ENCODE data around the gene DAZAP1.

DNA sequence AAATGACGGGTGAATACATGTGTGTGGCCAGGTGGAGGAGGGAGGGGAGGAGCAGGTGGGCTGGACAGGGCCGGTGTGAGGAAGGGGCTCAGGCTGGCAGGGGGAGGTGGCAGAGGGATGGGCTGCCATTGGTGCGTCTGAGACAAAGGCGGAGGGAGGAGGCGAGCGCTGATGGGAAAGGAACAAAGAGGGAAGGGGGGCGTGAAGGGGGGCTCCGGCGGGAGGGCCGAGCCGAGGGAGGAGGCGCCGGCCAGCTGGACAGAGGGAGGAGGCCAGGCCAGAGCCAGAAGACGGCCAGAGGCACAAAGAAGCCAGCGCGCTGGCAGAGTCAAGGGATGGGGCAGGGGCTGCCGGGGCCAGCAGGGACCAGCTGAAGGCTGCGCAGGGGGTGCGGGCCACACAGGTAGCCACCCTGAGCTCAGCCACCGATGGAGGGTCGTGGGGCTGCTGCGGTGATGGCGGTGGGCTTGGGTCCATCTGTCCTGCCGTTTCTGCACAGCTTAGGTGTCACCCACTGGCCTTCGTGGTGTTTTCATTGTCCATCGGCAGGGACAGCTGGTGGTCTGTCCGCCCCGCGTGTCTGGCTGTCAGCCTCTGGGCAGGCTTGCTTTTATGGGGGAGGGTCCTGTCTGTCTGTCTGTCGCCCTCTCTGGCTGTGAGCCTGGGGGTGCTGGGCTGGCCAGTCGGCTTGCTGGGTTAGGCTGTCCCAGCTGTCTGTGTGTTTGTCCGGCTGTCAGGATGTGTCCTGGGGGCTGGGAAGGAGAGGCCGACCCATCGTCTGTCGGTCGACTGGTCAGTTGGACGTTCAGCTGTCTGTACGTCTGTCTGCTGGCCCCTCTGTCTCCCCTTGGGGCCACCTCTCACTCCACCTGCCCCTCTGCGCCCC lies 44.8 kb downstream of the DAZAP1 start:
- no peak for TF ChIP-seq CTCF (IDR thresholded peaks at IDR 0.05)
- TF ChIP-seq POLR2AphosphoS5 (IDR thresholded peaks at IDR 0.05): no peak
- no peak for TF ChIP-seq POLR2A (IDR thresholded peaks at IDR 0.05)
